GM21381 (cell line): ENCODE measurements around the gene HMGCLL1.

Source experiments
- ATAC-seq: cut with Tn5 transposase; IDR thresholded peaks from one replicate; pipeline ENCODE4 v1.9.1; 2021; ENCODE audit warnings: mild to moderate bottlenecking, moderate library complexity; ENCODE audit not compliant: unreplicated experiment

The HMGCLL1 gene

GRCh38 chr6:55447891-55448290 lies 131.1 kb downstream of the HMGCLL1 start:
- ATAC-seq, result no peak

- no peak for ATAC-seq
These were observed 133.3 kb downstream of the HMGCLL1 start for GRCh38 chr6:55445648-55446204.

GRCh38 chr6:55443238-55444134 lies 135.5 kb downstream of the HMGCLL1 start:
- ATAC-seq, result no peak

DNA sequence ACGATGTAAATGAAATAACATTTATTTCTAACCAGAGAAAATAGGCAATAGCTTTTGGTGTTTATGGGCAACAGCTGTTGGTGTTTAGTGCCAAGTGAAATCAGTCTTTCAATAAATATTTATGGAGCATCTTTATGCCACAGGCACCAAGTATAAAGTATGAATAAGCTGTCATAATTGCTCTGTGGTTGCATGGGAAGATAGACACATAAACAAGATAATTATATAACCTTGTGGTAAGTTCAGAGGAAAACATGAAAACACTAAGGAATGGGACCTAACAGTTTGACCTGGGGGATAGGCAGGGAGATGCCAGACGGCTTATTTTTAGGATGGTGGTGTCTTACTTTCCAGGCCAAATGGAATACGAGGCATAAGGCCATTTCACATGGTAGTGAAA lies 140.8 kb downstream of the HMGCLL1 start:
- no peak for ATAC-seq

- no peak for ATAC-seq
These were observed 141.9 kb downstream of the HMGCLL1 start for GRCh38 chr6:55437141-55437540.

DNA sequence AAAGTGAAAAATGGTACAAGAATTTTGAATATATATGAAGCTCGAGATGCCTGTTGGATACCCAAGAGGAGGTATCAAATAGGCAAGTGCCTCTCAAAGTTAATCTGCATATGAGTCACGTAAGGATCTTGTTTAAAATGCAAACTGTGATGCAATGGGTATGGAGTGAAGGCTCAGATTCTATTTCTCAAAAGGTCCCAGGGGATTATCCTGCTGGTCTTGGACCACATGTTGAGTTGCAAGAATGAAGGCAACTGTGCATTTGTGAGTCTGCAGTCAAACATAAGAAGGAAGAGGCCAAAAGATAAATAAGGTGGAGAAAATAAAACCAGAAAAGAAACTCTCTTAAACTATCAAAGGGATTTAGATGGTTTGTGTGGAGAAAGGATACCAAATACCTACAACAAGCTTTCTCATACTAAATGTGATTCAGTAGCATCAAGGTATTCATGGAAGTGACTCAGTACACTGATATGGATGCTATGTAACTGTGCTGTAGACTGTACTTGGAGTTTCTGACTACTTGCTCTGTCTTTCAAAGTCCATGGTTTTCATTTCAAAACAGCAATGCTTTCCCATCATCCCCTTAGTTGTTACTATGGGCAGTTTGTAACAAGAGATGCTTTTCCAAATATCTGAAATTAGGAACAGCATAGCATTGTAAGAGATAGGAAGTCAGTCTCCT lies 145.4 kb downstream of the HMGCLL1 start:
- ATAC-seq, result no peak

- ATAC-seq, result no peak
These were observed 155.1 kb downstream of the HMGCLL1 start for GRCh38 chr6:55423933-55424332.

GRCh38 chr6:55410674-55411073 lies 168.3 kb downstream of the HMGCLL1 start:
- no peak for ATAC-seq

- ATAC-seq, result no peak
These were observed 173.3 kb downstream of the HMGCLL1 start for GRCh38 chr6:55405474-55406235.

- no peak for ATAC-seq
These were observed 179.6 kb downstream of the HMGCLL1 start for GRCh38 chr6:55399351-55399750.

DNA sequence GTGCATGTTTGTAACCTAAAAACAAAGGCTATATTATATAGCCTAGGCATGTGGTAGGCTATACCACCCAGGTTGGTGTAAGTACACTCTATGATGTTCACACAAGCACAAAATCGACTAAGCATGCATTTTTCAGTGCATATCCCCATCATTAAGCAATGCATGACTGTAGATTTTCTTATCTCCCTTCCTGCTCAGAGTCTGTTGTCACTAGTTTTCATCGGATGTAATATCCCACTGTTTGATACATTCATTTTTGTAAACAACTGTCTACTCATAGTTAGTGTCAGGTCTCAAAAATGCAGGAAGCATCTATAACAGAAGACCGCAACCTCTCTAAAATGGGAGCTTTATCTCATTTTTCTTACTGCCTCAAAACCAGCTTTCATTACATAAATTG lies 181.0 kb downstream of the HMGCLL1 start:
- ATAC-seq, result no peak

DNA sequence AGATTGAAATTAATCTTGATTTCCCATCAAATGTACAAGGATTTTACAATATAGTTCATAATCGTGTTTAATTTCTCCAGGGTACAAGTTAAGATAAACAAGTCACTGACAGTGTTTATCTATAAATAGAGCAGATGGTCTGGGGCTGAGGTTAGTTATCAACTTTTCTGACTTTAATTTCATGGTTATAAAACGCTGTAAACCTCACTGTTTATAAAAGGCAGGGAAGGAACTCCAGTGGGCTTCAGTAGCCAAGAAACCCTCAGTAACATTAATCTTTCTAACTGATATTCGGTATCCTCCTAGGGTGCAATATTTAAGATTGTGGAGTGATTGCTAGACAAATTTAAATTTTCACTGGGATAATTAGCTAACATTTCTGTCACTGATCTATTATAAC lies 183.1 kb downstream of the HMGCLL1 start:
- no peak for ATAC-seq

DNA sequence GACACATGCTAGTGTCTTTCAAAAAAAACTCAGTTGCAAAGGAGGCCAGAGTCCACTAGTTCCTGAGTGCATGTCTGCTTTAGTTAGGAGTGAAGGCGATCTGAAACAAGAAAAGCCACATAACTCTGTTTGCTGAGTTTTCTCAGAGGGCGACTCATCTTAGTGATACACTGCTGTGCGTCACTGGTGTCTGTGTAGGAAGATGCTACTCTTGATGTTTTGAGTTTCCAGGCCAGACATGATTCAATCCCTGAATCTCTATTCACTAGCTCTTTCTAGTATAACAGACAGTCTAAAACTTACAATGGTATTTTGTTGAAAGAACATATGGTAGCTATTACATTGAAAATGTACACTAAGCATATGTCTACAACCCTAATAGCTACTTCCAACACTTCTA lies 190.8 kb downstream of the HMGCLL1 start:
- ATAC-seq, result no peak
